Activated CD4-positive, alpha-beta T cell treated with anti-CD3 and anti-CD28 coated beads, Interleukin-2, amount 50 U/mL, for 16 hours (primary cell): ENCODE results near the gene SOAT2.

ENCODE experiments used
- DNase-seq: peaks from one replicate; pipeline ENCODE4 v3.0.0-alpha.2; 2020

SOAT2 gene, protein sequence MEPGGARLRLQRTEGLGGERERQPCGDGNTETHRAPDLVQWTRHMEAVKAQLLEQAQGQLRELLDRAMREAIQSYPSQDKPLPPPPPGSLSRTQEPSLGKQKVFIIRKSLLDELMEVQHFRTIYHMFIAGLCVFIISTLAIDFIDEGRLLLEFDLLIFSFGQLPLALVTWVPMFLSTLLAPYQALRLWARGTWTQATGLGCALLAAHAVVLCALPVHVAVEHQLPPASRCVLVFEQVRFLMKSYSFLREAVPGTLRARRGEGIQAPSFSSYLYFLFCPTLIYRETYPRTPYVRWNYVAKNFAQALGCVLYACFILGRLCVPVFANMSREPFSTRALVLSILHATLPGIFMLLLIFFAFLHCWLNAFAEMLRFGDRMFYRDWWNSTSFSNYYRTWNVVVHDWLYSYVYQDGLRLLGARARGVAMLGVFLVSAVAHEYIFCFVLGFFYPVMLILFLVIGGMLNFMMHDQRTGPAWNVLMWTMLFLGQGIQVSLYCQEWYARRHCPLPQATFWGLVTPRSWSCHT

DNA sequence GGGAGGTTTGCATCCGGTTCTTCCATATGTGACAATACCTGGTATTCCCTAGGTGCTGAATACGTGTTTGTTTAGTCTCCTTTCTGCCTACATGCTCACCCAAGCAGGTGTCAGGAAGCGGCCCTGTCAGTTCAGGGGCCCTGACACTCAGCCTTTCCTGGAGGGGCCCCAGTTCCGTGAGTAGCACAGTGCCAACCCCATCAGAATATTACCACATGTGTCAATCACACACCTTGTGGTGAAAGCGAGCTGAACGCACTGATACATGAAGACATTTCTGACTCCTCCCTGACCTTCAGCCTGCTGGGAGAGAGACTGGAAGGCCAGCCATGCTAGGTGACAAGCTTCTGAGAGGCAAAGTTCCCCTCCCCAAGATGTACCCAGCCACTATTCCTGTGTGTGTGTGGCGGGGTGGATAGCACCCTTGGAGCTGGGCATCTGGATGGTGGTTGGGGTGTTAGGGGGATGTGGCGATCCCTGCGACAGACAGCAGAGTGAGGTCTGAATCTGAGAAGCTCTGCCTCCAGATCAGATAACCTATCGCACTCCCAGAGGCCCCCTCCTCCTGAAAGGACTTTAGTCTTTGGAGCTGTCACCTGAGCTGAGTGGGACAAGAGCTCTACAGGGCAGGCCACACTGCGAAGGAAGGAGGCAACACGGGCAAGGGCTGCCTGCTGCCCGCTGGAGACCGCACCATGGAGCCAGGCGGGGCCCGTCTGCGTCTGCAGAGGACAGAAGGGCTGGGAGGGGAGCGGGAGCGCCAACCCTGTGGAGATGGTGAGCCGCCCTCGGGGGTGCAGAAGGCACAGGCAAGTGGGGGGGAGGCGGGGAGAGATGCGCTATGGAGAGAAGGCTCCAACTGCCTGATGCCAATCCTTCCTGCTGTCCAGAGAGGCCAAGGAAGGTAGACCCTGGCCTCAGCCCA, at the start of gene SOAT2:
SOAT2 (plus strand) TSS at position 604 of the 925 bp plus-strand sequence; CDS start at position 696, 92 bp downstream.
- peak; percentile 55 for DNase-seq

DNA sequence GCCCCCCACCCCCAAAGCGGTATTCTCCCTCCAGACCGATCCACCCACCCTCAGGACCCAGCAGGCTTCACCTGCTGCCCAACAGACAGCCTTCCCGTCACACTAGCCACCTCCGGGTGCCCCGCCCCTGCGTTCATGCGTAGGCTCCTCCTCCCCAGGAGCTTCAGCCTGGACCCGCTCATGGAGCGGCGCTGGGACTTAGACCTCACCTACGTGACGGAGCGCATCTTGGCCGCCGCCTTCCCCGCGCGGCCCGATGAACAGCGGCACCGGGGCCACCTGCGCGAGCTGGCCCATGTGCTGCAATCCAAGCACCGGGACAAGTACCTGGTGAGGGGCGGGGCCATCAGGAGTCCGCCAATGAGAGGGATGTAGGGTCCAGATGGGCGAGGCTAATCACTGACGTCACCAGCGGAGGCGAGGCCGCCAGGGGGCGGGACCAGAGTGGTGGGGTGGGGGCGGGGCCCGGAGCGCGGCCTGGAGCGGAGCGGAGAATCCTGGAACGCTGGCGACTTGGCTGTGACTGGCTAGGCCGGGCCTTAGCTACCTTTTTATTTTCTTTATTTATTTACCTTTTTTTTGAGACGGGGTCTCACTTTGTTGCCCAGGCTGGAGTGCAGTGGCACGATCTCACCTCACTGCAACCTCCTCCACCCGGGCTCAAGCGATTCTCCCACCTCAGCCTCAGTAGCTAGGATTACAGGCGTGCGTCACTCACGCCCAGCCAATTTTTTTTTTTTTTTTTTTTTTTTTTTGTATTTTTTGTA, 49.0 kb upstream of the SOAT2 start:
- peak; percentile 93 for DNase-seq

DNA sequence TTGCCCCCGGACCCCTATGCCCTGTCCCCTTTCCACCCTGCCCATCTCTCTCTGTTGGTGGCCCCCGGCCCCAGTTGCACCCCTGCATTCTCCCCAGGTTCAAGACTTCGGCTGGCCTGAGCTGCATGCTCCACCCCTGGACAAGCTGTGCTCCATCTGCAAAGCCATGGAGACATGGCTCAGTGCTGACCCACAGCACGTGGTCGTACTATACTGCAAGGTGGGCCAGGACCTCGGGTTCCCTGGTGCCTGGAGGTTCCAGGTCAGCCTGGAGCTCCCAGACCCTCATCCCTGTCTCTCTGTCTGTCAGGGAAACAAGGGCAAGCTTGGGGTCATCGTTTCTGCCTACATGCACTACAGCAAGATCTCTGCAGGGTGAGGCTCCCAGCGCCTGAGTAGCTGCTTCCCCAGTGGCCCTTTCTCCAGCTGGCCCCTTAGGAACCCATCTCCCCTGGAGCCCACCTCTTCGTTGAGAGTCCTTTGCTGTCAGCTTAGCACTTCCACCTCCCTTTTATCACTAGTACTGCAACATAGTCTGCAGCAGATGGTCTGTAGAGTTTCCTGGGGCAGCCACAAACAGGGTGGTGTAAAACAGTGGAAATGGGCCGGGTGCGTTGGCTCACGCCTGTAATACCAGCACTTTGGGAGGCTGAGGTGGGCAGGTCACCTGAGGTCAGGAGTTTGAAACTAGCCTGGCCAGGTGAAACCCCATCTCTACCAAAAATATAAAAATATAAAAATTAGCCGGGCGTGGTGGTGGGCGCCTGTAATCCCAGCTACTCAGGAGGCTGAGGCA, 47.6 kb upstream of the SOAT2 start:
- no peak for DNase-seq

DNA sequence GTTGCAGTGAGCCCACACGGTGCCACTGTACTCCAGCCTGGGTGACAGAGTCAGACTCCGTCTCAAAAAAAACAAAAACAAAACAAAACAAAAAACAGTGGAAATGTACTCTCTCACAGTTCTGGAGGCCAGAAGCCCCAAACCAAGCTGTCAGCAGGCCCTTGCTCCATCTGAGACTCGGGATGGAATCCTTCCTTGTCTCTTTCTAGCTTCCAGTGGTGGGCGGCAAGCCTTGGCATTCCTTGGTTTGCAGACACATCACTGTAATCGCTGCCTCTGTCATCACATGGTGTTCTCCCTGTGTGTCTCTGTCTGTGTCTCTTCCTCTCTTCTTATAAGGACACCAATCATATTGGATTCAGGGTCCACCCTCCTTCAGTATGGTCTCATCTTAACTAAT, 47.0 kb upstream of the SOAT2 start:
- DNase-seq = no peak

DNA sequence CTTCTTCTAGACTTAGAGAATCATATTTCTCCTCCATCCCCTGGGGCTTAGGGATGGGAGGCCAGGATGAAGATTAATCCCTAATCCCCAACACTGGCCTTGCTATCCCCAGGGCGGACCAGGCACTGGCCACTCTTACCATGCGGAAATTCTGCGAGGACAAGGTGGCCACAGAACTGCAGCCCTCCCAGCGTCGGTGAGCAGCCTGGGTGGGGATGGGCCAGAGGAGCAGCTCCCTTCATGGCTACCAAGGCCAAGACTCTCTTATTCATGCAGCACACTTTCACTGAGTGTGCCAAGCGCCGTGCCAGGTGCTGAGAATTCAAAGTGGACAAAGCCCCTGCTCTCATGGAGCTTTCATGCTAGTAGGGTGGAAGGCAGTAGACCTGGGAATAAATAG, 46.4 kb upstream of the SOAT2 start:
- DNase-seq = no peak

DNA sequence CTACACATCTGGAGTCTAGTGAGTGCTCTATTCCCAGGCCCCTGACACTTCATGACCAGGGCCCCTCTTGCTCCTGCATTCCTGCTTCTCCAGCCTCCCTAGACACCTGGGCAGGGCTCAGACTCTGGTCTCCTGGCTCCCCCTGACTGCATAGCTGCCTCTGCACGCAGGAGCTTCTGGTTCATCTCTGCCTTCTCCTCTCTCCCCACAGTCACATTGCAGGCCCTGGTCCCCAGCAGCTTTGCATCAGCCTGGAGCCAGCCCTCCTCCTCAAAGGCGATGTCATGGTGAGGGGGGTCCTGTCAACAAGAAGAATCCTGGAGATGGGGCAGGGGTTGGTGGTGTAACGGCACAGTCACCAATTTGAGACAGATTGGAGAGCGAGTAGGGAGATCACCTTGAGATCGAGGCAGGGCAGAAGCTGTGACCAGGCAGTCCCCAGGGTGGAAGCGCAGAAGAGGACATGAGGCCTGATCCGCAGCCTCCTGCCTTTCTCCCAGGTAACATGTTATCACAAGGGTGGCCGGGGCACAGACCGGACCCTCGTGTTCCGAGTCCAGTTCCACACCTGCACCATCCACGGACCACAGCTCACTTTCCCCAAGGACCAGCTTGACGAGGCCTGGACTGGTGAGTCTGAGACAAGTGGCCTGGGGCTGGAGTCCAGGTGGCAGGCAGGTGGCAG, 45.3 kb upstream of the SOAT2 start:
- no peak for DNase-seq

DNA sequence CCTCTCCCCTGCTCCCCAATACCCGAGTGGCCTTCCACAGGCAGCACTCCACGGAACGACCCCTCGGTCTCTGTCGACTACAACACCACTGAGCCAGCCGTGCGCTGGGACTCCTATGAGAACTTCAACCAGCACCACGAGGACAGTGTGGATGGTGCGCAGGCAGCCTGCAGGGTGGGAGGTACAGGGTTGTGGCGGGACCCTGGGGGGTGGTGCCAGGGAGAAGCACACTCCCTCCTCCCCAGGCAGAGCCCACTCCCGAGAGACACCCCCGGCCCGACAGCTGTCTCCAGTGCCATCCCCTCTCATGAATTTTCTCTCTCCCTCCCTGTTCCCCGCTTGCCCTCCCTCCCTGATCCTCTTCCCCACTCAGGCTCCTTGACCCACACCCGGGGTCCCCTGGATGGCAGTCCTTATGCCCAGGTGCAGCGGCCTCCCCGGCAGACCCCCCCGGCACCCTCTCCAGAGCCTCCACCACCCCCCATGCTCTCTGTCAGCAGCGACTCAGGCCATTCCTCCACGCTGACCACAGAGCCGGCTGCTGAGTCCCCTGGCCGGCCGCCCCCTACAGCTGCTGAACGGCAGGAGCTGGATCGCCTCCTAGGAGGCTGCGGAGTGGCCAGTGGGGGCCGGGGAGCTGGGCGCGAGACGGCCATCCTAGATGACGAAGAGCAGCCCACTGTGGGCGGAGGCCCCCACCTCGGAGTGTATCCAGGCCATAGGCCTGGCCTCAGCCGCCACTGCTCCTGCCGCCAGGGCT, 44.4 kb upstream of the SOAT2 start:
- no peak for DNase-seq

DNA sequence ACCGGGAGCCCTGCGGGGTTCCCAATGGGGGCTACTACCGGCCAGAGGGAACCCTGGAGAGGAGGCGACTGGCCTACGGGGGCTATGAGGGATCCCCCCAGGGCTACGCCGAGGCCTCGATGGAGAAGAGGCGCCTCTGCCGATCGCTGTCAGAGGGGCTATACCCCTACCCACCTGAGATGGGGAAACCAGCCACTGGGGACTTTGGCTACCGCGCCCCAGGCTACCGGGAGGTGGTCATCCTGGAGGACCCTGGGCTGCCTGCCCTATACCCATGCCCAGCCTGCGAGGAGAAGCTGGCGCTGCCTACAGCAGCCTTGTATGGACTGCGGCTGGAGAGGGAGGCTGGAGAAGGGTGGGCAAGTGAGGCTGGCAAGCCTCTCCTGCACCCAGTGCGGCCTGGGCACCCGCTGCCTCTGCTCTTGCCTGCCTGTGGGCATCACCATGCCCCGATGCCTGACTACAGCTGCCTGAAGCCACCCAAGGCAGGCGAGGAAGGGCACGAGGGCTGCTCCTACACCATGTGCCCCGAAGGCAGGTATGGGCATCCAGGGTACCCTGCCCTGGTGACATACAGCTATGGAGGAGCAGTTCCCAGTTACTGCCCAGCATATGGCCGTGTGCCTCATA, 43.7 kb upstream of the SOAT2 start:
- DNase-seq = no peak

DNA sequence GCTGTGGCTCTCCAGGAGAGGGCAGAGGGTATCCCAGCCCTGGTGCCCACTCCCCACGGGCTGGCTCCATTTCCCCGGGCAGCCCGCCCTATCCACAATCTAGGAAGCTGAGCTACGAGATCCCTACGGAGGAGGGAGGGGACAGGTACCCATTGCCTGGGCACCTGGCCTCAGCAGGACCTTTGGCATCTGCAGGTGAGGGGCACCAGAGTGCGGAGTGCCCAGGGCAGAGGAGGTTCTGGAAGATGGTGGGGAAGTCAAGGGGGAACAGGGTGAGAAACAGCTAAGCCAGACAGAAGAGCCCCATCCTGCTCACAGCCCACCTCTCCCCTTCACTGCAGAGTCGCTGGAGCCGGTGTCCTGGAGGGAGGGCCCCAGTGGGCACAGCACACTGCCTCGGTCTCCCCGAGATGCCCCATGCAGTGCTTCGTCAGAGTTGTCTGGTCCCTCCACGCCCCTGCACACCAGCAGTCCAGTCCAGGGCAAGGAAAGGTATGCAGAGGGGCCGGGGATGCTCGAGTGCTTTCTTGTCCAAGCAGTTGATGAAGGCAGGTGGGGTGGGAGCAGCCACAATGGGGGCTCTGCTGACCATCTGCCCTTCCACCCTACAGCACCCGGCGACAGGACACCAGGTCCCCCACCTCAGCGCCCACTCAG, 43.1 kb upstream of the SOAT2 start:
- no peak for DNase-seq

DNA sequence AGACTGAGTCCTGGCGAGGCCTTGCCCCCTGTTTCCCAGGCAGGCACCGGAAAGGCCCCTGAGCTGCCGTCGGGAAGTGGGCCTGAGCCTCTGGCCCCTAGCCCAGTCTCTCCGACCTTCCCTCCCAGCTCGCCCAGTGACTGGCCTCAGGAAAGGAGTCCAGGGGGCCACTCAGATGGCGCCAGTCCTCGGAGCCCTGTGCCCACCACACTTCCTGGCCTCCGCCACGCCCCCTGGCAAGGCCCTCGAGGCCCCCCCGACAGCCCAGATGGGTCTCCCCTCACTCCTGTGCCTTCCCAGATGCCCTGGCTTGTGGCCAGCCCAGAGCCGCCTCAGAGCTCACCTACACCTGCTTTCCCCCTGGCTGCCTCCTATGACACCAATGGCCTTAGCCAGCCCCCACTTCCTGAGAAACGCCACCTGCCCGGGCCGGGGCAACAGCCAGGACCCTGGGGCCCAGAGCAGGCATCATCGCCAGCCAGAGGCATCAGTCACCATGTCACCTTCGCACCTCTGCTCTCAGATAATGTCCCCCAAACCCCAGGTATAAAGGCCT, 42.5 kb upstream of the SOAT2 start:
- DNase-seq = no peak

DNA sequence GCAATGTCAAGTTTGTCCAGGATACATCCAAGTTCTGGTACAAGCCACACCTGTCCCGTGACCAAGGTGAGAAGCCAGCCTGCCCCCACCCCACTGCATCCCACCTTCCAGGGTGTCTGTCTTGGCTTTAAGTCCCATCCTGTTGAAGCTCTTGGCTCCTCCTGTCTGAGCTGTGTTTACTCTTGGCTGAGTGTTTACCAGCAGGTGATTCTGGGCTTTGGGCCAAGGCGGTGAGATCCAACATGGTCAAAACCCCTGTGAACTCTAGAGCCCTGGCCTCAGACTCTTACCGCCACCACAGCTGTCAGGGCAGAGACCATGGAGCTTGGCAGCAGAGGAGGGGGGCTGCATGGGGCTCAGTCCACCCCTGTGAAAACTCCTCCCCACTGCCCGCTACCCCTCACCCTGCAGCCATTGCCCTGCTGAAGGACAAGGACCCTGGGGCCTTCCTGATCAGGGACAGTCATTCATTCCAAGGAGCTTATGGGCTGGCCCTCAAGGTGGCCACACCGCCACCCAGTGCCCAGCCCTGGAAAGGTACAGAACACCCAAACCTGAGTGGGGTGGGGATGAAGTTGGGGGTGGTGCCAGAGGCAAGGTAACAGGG, 41.8 kb upstream of the SOAT2 start:
- DNase-seq = no peak

DNA sequence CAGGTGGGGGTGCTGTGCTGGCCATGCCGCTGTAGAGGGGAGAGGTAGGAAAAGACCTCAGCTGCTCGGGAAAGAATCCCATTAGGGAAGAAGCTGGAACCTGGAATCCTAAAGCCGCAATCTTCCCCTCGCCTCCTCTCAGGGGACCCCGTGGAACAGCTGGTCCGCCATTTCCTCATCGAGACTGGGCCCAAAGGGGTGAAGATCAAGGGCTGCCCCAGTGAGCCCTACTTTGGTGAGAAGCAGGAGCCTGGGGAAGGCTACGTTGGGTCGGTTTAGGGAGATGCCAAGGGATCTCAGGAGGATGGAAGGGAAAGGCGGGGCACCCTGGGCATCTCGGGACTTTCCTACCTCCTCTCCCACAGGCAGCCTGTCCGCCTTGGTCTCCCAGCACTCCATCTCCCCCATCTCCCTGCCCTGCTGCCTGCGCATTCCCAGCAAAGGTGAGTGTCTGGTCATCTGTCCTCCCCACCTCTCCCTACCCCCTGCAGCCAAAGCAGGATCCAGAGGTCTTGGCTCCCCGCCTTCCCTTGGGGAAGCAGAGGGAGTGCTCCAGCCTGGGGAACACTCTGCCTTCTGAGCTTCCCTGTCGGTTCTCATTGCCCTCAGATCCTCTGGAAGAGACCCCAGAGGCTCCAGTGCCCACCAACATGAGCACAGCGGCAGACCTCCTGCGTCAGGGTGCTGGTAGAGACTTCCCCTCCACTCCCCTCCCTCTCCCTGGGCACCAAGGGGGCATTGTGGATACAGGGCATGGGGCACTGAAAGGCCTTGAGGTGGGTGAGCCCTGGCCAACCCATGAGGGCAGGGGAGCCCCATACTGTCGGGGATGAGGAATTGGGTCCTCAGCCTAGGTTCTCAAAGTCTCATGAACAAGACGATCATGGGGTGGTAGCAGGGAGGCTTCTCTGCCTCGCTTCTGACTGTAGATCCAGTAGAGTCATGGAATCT, 41.0 kb upstream of the SOAT2 start:
- DNase-seq = no peak

DNA sequence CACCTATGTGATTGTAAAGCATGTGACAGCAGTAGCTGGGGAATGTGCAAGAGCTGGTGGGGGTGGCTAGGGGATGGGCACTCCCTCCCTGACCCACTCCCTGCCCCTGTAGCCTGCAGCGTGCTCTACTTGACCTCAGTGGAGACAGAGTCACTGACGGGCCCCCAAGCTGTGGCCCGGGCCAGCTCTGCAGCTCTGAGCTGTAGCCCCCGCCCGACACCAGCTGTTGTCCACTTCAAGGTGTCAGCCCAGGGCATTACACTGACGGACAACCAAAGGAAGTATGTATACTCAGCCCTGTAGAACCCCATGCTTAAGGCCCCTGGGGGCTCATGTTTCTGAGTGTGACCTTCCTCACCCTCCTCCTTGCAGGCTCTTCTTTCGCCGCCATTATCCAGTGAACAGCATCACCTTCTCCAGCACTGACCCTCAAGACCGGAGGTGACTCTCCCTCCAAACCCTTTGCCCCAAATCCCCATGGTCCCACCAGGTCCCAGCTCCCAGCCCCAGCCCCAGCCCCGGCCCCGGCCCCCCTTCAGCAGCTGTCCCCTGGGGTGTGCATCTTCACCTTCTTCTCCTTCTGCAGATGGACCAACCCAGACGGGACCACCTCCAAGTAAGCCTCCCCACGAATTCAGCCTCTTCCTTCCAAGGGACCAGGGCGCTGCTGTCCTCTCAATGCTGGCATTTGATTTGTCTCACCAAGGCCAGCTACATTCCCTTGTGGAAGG, 40.1 kb upstream of the SOAT2 start:
- no peak for DNase-seq

DNA sequence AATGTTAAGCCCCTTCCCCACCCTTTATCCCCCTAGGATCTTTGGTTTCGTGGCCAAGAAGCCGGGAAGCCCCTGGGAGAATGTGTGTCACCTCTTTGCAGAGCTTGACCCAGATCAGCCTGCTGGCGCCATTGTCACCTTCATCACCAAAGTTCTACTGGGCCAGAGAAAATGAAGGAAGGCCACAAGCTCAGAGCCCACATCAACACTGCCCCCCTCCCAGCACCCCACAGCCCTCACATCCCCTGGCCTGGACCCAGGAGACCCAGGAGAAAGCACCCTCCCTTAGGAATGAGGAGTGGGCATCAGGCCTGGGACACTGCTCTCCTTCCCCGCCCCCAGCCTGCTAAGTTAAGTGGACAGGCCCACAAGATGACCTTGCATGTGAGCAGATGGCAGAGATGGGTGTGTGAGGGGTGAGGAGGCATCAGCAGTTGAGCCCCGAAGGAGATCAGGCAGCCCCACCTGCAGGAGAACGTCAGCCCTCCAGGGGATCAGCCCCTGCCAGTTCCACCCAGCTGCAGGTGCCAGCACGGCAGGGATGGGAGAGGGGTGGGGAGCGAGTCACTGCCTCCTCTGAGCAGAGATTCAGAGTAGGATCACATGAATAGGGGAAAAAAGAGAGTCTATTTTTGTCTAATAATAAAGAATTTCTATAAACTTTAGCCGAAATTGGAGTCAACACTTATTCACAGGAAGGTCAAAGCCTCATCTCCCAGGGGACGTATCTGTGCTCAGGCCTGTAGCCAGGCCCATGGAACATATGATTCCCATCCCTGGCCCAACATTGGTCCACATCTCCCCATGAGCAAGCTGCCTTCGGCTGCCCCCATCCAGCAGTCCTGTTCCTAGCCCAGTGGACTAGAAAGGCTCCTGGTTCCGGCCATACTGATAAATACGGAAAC, 39.3 kb upstream of the SOAT2 start:
- no peak for DNase-seq

DNA sequence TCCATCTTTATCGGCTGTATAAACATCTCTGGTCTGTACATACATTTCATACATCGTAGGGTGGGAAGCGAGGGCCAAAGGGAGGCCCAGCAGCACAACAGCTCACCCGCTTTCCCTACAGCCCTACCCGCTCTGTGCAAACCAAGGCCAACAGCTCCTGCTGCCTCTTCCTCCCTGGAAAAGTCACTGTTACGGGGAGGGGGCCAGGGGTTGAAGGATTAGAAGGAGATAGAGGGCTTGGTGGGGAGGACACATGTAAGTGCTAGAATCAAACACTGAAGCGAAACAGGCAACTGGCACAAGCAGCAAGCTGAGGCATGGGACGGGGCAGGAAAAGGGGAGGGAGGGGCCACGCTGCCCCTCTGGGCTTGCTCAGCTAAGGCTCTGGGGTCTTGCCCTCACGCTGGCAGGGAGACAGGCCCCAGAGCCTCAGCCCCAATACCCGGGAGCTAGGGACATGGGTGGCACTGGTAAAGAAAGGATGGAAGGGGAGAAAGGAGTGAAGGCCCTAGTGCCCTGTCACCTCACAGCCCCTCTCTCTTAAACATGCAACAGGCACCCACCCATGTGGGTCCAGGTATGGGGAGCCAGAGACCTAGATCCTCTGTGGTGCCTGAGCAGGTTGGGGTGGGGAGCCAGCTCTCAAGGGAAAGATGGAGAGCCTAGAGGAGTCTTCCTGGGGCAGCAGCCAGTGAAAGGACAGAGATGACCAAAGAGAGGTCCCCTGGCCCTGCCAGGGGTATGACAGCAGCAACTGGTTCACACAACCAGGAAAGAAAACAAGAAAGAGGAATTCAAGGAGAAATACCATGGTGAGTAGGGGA, 38.5 kb upstream of the SOAT2 start:
- DNase-seq = no peak
